Immature natural killer cell (primary cell): ENCODE data around the gene KCP. TPM values are rescaled to one million over a fixed set of nuclear protein-coding genes. Genes with fewer than 3 reads are reported as not detected.

ENCODE experiments used
- DNase-seq, 3 donors: peaks; one replicate each; pipeline ENCODE4 v3.0.0; 2022; ENCODE audit warnings: mixed read lengths in 1 of 3
- H3K27ac Mint-ChIP-seq, 6 donors: one replicate each; pipeline ENCODE4 v1.8.0; 2020; ENCODE audit warnings: mixed read lengths in 6 of 6, mild to moderate bottlenecking in 5 of 6, inconsistent platforms in 4 of 6, moderate library complexity in 3 of 6
- H3K27me3 Mint-ChIP-seq, 3 donors: one replicate each; pipeline ENCODE4 v1.8.0; 2020 to 2021; ENCODE audit warnings: low read depth in 3 of 3, mild to moderate bottlenecking in 3 of 3, mixed read lengths in 3 of 3, moderate library complexity in 3 of 3, inconsistent platforms in 1 of 3
- H3K36me3 Mint-ChIP-seq, 3 donors: one replicate each; pipeline ENCODE4 v1.8.0; 2020; ENCODE audit warnings: mixed read lengths in 3 of 3, inconsistent platforms in 2 of 3, mild to moderate bottlenecking in 2 of 3
- H3K4me1 Mint-ChIP-seq, 2 donors: one replicate each; pipeline ENCODE4 v1.8.0; 2020; ENCODE audit warnings: inconsistent platforms in 2 of 2, mild to moderate bottlenecking in 2 of 2, mixed read lengths in 2 of 2, moderate library complexity in 1 of 2
- H3K4me3 Mint-ChIP-seq, 5 donors: one replicate each; pipeline ENCODE4 v1.8.0; 2020; ENCODE audit warnings: mild to moderate bottlenecking in 5 of 5, mixed read lengths in 5 of 5, inconsistent platforms in 3 of 5, moderate library complexity in 3 of 5
- H3K9me3 Mint-ChIP-seq, 6 donors: one replicate each; pipeline ENCODE4 v1.8.0; 2020; ENCODE audit warnings: mild to moderate bottlenecking in 6 of 6, mixed read lengths in 6 of 6, inconsistent platforms in 4 of 6, moderate library complexity in 3 of 6
- polyA plus RNA-seq, 3 donors: library from polyadenylated mRNA; unstranded; fragments of 300-500 nt; fragmentation: Illumina TruSeq; gene quantifications; one replicate each; pipeline ENCODE4 v1.2.3, GENCODE V29; 2021

The KCP gene
- polyA plus RNA-seq, 3 donors from 2014 or later = 0.16 TPM; not detected in 2

GRCh38 chr7:128902761-128903585, 7.5 kb downstream of the KCP start:
- Mint-ChIP-seq H3K4me3 (no peak overlapping the region), H3K27me3 (peaks cover 2 to 10% (median 6%) of the 10 kb centered on the region in 3 donors), H3K9me3 (peaks cover 0 to 3% (median 0%) of the 10 kb centered on the region in 6 donors), H3K27ac (peak overlapping the region in 1 of 6 donors; percentile 48), H3K4me1 (no peaks in the 10 kb centered on the region), H3K36me3 (no peaks in the 10 kb centered on the region)
- DNase-seq = no peak

GRCh38 chr7:128900237-128900636, 10.3 kb downstream of the KCP start:
- Mint-ChIP-seq H3K4me1 (no peaks in the 10 kb centered on the region), H3K4me3 (no peak overlapping the region), H3K9me3 (peaks cover 0 to 3% (median 0%) of the 10 kb centered on the region in 6 donors), H3K27me3 (peaks cover 2 to 5% (median 5%) of the 10 kb centered on the region in 3 donors), H3K27ac (no peak overlapping the region), H3K36me3 (no peaks in the 10 kb centered on the region)
- DNase-seq = no peak

- peaks cover 2 to 6% (median 5%) of the 10 kb centered on the region in 3 donors for H3K27me3 Mint-ChIP-seq
- no peak for DNase-seq
- no peaks in the 10 kb centered on the region for H3K4me1 Mint-ChIP-seq
- no peaks in the 10 kb centered on the region for H3K36me3 Mint-ChIP-seq
- H3K27ac Mint-ChIP-seq = no peak overlapping the region
- no peak overlapping the region for H3K4me3 Mint-ChIP-seq
- H3K9me3 Mint-ChIP-seq = peaks cover 0 to 3% (median 0%) of the 10 kb centered on the region in 6 donors
Measured at GRCh38 chr7:128899392-128899791, 11.1 kb downstream of the KCP start.

GRCh38 chr7:128895320-128895719, 15.2 kb downstream of the KCP start:
- H3K4me3 Mint-ChIP-seq = no peak overlapping the region
- H3K27me3 Mint-ChIP-seq = peaks cover 2 to 4% (median 3%) of the 10 kb centered on the region in 3 donors
- DNase-seq = no peak
- peaks cover 0 to 1% of the 10 kb centered on the region in 2 donors for H3K4me1 Mint-ChIP-seq
- H3K9me3 Mint-ChIP-seq = peaks cover 0 to 2% (median 0%) of the 10 kb centered on the region in 6 donors
- no peak overlapping the region for H3K27ac Mint-ChIP-seq
- H3K36me3 Mint-ChIP-seq = no peaks in the 10 kb centered on the region

- Mint-ChIP-seq H3K9me3 (peaks cover 0 to 2% (median 0%) of the 10 kb centered on the region in 6 donors), H3K4me1 (peaks cover 1 to 5% of the 10 kb centered on the region in 2 donors), H3K4me3 (no peak overlapping the region), H3K27me3 (peaks cover 1 to 4% (median 3%) of the 10 kb centered on the region in 3 donors), H3K36me3 (no peaks in the 10 kb centered on the region), H3K27ac (no peak overlapping the region)
- DNase-seq = no peak
Measured at GRCh38 chr7:128894101-128894440, 16.4 kb downstream of the KCP start.

GRCh38 chr7:128893251-128894100, 17.0 kb downstream of the KCP start:
- DNase-seq = no peak
- H3K4me3 Mint-ChIP-seq = no peak overlapping the region
- peaks cover 0 to under 1% (median 0%) of the 10 kb centered on the region in 6 donors for H3K9me3 Mint-ChIP-seq
- H3K27ac Mint-ChIP-seq = no peak overlapping the region
- H3K27me3 Mint-ChIP-seq = peaks cover 1 to 4% (median 3%) of the 10 kb centered on the region in 3 donors
- H3K36me3 Mint-ChIP-seq = no peaks in the 10 kb centered on the region
- H3K4me1 Mint-ChIP-seq = peaks cover 1 to 5% of the 10 kb centered on the region in 2 donors

- no peaks in the 10 kb centered on the region for H3K9me3 Mint-ChIP-seq
- peaks cover 1 to 4% (median 3%) of the 10 kb centered on the region in 3 donors for H3K27me3 Mint-ChIP-seq
- peaks cover 1 to 5% of the 10 kb centered on the region in 2 donors for H3K4me1 Mint-ChIP-seq
- no peaks in the 10 kb centered on the region for H3K36me3 Mint-ChIP-seq
- no peak overlapping the region for H3K27ac Mint-ChIP-seq
- DNase-seq = no peak
- no peak overlapping the region for H3K4me3 Mint-ChIP-seq
Measured at GRCh38 chr7:128892521-128893250, 17.8 kb downstream of the KCP start.

- peaks cover 1 to 5% of the 10 kb centered on the region in 2 donors for H3K4me1 Mint-ChIP-seq
- H3K27me3 Mint-ChIP-seq = peaks cover 1 to 4% (median 2%) of the 10 kb centered on the region in 3 donors
- H3K27ac Mint-ChIP-seq = no peak overlapping the region
- no peak for DNase-seq
- H3K36me3 Mint-ChIP-seq = no peaks in the 10 kb centered on the region
- peak overlapping the region in 2 of 5 donors; percentile 18 to 27 for H3K4me3 Mint-ChIP-seq
- H3K9me3 Mint-ChIP-seq = no peaks in the 10 kb centered on the region
Measured at GRCh38 chr7:128891942-128892269, 18.6 kb downstream of the KCP start.

GRCh38 chr7:128891110-128891941, 19.2 kb downstream of the KCP start:
- Mint-ChIP-seq H3K27me3 (peaks cover 0 to 2% (median 1%) of the 10 kb centered on the region in 3 donors), H3K4me1 (peaks cover 1 to 5% of the 10 kb centered on the region in 2 donors), H3K9me3 (no peaks in the 10 kb centered on the region), H3K36me3 (no peaks in the 10 kb centered on the region), H3K27ac (no peak overlapping the region), H3K4me3 (peak overlapping the region in 2 of 5 donors; percentile 18 to 27)
- no peak for DNase-seq

GRCh38 chr7:128890306-128891109, 20.0 kb downstream of the KCP start:
- no peaks in the 10 kb centered on the region for H3K9me3 Mint-ChIP-seq
- H3K4me3 Mint-ChIP-seq = peak overlapping the region in 2 of 5 donors; percentile 45 to 54
- no peaks in the 10 kb centered on the region for H3K36me3 Mint-ChIP-seq
- H3K4me1 Mint-ChIP-seq = peaks cover 1 to 5% of the 10 kb centered on the region in 2 donors
- DNase-seq = no peak
- H3K27me3 Mint-ChIP-seq = peaks cover 0 to 2% (median 1%) of the 10 kb centered on the region in 3 donors
- H3K27ac Mint-ChIP-seq = no peak overlapping the region

GRCh38 chr7:128889121-128889520, 21.4 kb downstream of the KCP start:
- Mint-ChIP-seq H3K27me3 (peaks cover 0 to 4% (median 2%) of the 10 kb centered on the region in 3 donors), H3K4me3 (no peak overlapping the region), H3K9me3 (no peaks in the 10 kb centered on the region), H3K4me1 (peaks cover 1 to 5% of the 10 kb centered on the region in 2 donors), H3K27ac (no peak overlapping the region), H3K36me3 (no peaks in the 10 kb centered on the region)
- no peak for DNase-seq

- Mint-ChIP-seq H3K27me3 (peaks cover 0 to 4% (median 2%) of the 10 kb centered on the region in 3 donors), H3K9me3 (no peaks in the 10 kb centered on the region), H3K36me3 (no peaks in the 10 kb centered on the region), H3K27ac (no peak overlapping the region), H3K4me1 (peaks cover 1 to 5% of the 10 kb centered on the region in 2 donors), H3K4me3 (no peak overlapping the region)
- DNase-seq = no peak
Measured at GRCh38 chr7:128888756-128889095, 21.8 kb downstream of the KCP start.
